Tibial nerve (tissue), 3 donors: Measurements from ENCODE around the gene NPHP4.

ENCODE experiments used
- POLR2A ChIP-seq, 2 donors: fragments of 450-650 bp; IDR thresholded peaks; one replicate each; pipeline ENCODE4 v1.6.1; 2017; ENCODE audit warnings: antibody characterized with exemption in 2 of 2, mild to moderate bottlenecking in 2 of 2, moderate library complexity in 2 of 2
- TF ChIP-seq, protein P1 (sequence below), 5 experiments: fragments of 200-600 bp in 3 of 5; fragments of 450-650 bp in 2 of 5; sonication (generic) in 3 of 5; IDR thresholded peaks; one replicate each; pipeline ENCODE4 v1.5.1; 2016 to 2019; ENCODE audit warnings: antibody characterized with exemption in 5 of 5, mild to moderate bottlenecking in 3 of 5, moderate library complexity in 2 of 5

DNA sequence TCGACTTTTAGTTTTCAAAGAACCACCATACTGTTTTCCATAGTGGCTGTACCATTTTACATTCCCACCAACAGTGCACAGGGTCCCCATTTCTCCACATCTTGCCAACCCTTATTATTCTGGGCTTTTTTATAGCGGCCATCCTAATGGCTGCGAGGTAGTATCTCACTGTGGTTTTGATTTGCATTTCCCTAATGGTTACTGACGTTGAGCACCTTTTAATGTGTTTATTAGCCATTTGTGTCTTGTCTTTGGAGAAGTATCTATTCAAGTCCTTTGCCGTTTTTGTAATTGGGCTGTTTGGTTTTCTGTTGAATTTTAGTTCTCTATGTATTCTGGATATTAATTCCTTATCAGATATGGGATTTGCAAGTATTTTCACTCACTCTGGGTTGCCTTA, 31.1 kb upstream of the NPHP4 start:
- TF ChIP-seq, protein P1, sequence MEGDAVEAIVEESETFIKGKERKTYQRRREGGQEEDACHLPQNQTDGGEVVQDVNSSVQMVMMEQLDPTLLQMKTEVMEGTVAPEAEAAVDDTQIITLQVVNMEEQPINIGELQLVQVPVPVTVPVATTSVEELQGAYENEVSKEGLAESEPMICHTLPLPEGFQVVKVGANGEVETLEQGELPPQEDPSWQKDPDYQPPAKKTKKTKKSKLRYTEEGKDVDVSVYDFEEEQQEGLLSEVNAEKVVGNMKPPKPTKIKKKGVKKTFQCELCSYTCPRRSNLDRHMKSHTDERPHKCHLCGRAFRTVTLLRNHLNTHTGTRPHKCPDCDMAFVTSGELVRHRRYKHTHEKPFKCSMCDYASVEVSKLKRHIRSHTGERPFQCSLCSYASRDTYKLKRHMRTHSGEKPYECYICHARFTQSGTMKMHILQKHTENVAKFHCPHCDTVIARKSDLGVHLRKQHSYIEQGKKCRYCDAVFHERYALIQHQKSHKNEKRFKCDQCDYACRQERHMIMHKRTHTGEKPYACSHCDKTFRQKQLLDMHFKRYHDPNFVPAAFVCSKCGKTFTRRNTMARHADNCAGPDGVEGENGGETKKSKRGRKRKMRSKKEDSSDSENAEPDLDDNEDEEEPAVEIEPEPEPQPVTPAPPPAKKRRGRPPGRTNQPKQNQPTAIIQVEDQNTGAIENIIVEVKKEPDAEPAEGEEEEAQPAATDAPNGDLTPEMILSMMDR (IDR thresholded peaks at IDR 0.05) = no peak
- no peak for TF ChIP-seq POLR2A (IDR thresholded peaks at IDR 0.05)
